Panc1 (cell line): ENCODE measurements around the gene DTNB. TPM values are rescaled to one million over a fixed set of nuclear protein-coding genes. Genes with fewer than 3 reads are reported as not detected.

Experiments used
- ATAC-seq: fragments of 200-7000 bp; cut with Tn5 transposase; 2 replicates; pipeline ENCODE4 v1.9.1; 2020; ENCODE audit warnings: mild to moderate bottlenecking, moderate library complexity
- BruUV-seq: library from RNA; stranded (reverse); fragments of 400-500 nt; replicated peaks from 2 replicates; lab custom pipeline; 2021; lab: Mats Ljungman, UMichigan
- CTCF ChIA-PET: fragments of 300-600 bp; sonication (Branson Sonifier 250); formaldehyde crosslinking; loops from one replicate; lab custom pipeline; 2022; ENCODE audit warnings: antibody characterized with exemption; lab: Charles Lee
- POLR2A ChIA-PET: fragments of 300-600 bp; sonication (Branson Sonifier 250); formaldehyde crosslinking; loops from one replicate; lab custom pipeline; 2022; ENCODE audit warnings: antibody characterized with exemption; lab: Charles Lee
- DNase-seq: peaks from one replicate; pipeline ENCODE4 v3.0.0-alpha.2; 2010; ENCODE audit warnings: low read depth, low spot score
- H3K27ac ChIP-seq: 2 replicates; pipeline ENCODE4 v1.5.1; 2011; ENCODE audit warnings: mild to moderate bottlenecking, low read length, inconsistent platforms
- H3K27me3 ChIP-seq: fragments of 200-500 bp; sonication (Bioruptor generic); 2 replicates; pipeline ENCODE4 v1.6.0; 2014; ENCODE audit warnings: low read length, inconsistent platforms; ENCODE audit not compliant: control insufficient read depth, insufficient read depth
- H3K36me3 ChIP-seq: fragments of 200-500 bp; sonication (Bioruptor generic); 2 replicates; pipeline ENCODE4 v1.5.1; 2014; ENCODE audit warnings: inconsistent platforms, mild to moderate bottlenecking, low read length, moderate library complexity; ENCODE audit not compliant: control insufficient read depth, insufficient read depth
- H3K4me1 ChIP-seq: 2 replicates; pipeline ENCODE4 v1.5.1; 2011; ENCODE audit warnings: inconsistent platforms, mild to moderate bottlenecking, low read length, moderate library complexity; ENCODE audit not compliant: control insufficient read depth, insufficient read depth
- H3K4me3 ChIP-seq, 2 experiments: 2 replicates each; pipeline ENCODE4 v1.5.1; 2011 to 2012; ENCODE audit warnings: low read depth in 2 of 2, low read length in 2 of 2, mild to moderate bottlenecking in 2 of 2, inconsistent platforms in 1 of 2, moderate library complexity in 1 of 2
- H3K9me3 ChIP-seq: fragments of 200-500 bp; sonication (Bioruptor generic); 2 replicates; pipeline ENCODE4 v1.5.1; 2014; ENCODE audit warnings: low read depth, mild to moderate bottlenecking, inconsistent platforms, low read length, moderate library complexity; ENCODE audit not compliant: control insufficient read depth, insufficient read depth
- POLR2AphosphoS5 ChIP-seq: IDR thresholded peaks from 2 replicates; pipeline ENCODE4 v1.6.1; 2012; ENCODE audit warnings: mild to moderate bottlenecking, low read depth, low read length, moderate library complexity
- SIN3A ChIP-seq: IDR thresholded peaks from 2 replicates; pipeline ENCODE4 v1.6.1; 2012; ENCODE audit warnings: low read depth, mild to moderate bottlenecking, low read length, moderate library complexity, borderline replicate concordance; ENCODE audit not compliant: insufficient read depth
- TCF7L2 ChIP-seq: IDR thresholded peaks from 2 replicates; pipeline ENCODE4 v1.6.1; 2011; ENCODE audit warnings: mild to moderate bottlenecking, low read depth, low read length, inconsistent platforms
- in situ Hi-C: cut with HindIII; loops from 2 replicates; pipeline ENCODE4 v1.10.0; 2016; ENCODE audit warnings: low sequenced_read_pairs, low pct_unique_long_range_greater_than_20kb
- intact Hi-C: fragments of 100-400 bp; cut with micrococcal nuclease; formaldehyde crosslinking; loops from one replicate; pipeline ENCODE4 v1.10.0; 2022; ENCODE audit not compliant: unreplicated experiment
- total RNA-seq: library from RNA; stranded (reverse); gene quantifications from one replicate; pipeline ENCODE4 v1.2.1, GENCODE V29; 2021; ENCODE audit not compliant: unreplicated experiment
- TF ChIP-seq, protein P1 (sequence below): fragments of 450-650 bp; IDR thresholded peaks from 2 replicates; pipeline ENCODE4 v1.5.1; 2017; ENCODE audit warnings: mild to moderate bottlenecking
- TF ChIP-seq, protein P2 (sequence below), 2 experiments: IDR thresholded peaks; 2 replicates each; pipeline ENCODE4 v1.6.1; 2011 to 2012; ENCODE audit warnings: low read depth in 2 of 2, control low read depth in 1 of 2, low read length in 1 of 2, mild to moderate bottlenecking in 1 of 2, moderate library complexity in 1 of 2; ENCODE audit not compliant: insufficient read depth in 1 of 2

DTNB gene
- total RNA-seq, 1 experiment from 2014 or later: 37.8 TPM

DNA sequence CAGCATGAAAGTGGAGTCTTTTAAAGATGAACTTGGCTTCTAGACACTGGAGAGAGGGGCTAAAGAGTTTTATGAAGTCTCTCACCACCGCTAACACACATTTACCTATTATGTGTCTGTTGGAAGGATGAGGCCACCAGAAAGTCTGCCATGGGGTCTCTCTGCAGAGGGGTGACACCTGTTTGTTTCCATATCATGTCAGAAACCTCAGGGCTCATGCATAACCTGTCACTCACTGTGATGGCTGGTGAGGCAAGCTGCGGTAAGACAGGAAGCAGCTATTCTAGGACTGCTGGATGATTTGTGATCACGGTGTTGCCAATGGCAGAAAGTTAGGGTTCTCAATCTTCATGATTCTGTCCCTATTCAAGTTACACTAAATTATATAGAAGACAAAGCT lies 270.9 kb downstream of the DTNB start:
- Histone ChIP-seq H3K4me1 (no peaks in the 10 kb centered on the region), H3K36me3 (no peaks in the 10 kb centered on the region), H3K4me3 (no peak overlapping the region), H3K9me3 (no peaks in the 10 kb centered on the region), H3K27ac (no peak overlapping the region), H3K27me3 (no peaks in the 10 kb centered on the region)
- DNase-seq (no peak), ATAC-seq (no peak)
- intact Hi-C loops: no loop called here
- in situ Hi-C loops: no loop called here
- no peak for TF ChIP-seq POLR2AphosphoS5
- TF ChIP-seq TCF7L2: no peak
- TF ChIP-seq, protein P1, sequence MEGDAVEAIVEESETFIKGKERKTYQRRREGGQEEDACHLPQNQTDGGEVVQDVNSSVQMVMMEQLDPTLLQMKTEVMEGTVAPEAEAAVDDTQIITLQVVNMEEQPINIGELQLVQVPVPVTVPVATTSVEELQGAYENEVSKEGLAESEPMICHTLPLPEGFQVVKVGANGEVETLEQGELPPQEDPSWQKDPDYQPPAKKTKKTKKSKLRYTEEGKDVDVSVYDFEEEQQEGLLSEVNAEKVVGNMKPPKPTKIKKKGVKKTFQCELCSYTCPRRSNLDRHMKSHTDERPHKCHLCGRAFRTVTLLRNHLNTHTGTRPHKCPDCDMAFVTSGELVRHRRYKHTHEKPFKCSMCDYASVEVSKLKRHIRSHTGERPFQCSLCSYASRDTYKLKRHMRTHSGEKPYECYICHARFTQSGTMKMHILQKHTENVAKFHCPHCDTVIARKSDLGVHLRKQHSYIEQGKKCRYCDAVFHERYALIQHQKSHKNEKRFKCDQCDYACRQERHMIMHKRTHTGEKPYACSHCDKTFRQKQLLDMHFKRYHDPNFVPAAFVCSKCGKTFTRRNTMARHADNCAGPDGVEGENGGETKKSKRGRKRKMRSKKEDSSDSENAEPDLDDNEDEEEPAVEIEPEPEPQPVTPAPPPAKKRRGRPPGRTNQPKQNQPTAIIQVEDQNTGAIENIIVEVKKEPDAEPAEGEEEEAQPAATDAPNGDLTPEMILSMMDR: no peak
- TF ChIP-seq, protein P2, sequence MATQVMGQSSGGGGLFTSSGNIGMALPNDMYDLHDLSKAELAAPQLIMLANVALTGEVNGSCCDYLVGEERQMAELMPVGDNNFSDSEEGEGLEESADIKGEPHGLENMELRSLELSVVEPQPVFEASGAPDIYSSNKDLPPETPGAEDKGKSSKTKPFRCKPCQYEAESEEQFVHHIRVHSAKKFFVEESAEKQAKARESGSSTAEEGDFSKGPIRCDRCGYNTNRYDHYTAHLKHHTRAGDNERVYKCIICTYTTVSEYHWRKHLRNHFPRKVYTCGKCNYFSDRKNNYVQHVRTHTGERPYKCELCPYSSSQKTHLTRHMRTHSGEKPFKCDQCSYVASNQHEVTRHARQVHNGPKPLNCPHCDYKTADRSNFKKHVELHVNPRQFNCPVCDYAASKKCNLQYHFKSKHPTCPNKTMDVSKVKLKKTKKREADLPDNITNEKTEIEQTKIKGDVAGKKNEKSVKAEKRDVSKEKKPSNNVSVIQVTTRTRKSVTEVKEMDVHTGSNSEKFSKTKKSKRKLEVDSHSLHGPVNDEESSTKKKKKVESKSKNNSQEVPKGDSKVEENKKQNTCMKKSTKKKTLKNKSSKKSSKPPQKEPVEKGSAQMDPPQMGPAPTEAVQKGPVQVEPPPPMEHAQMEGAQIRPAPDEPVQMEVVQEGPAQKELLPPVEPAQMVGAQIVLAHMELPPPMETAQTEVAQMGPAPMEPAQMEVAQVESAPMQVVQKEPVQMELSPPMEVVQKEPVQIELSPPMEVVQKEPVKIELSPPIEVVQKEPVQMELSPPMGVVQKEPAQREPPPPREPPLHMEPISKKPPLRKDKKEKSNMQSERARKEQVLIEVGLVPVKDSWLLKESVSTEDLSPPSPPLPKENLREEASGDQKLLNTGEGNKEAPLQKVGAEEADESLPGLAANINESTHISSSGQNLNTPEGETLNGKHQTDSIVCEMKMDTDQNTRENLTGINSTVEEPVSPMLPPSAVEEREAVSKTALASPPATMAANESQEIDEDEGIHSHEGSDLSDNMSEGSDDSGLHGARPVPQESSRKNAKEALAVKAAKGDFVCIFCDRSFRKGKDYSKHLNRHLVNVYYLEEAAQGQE (IDR thresholded peaks at IDR 0.05; ENCODE audit: insufficient read depth in 1 of 2, low read depth in 2 of 2, low read length in 1 of 2): no peak
- no peak for TF ChIP-seq SIN3A
- no TSS peak for BruUV-seq
- ChIA-PET CTCF (no interaction called here), POLR2A (no interaction called here)

- no peaks in the 10 kb centered on the region for H3K4me1 ChIP-seq
- ATAC-seq (no peak), DNase-seq (no peak)
- no TSS peak for BruUV-seq
- H3K27ac ChIP-seq: no peak overlapping the region
- ChIA-PET CTCF (no interaction called here), POLR2A (no interaction called here)
- H3K36me3 ChIP-seq: no peaks in the 10 kb centered on the region
- TF ChIP-seq SIN3A (no peak), POLR2AphosphoS5 (no peak), TCF7L2 (no peak)
- H3K4me3 ChIP-seq: no peak overlapping the region
- no peaks in the 10 kb centered on the region for H3K9me3 ChIP-seq
- intact Hi-C loops: no loop called here
- in situ Hi-C loops: no loop called here
- H3K27me3 ChIP-seq: no peaks in the 10 kb centered on the region
Measured at GRCh38 chr2:25401307-25402026, 271.9 kb downstream of the DTNB start.
